Measurements from ENCODE around the gene KLHL42.

GRCh38 chr12:27779416-27779919, 565 bp upstream of the KLHL42 start:
- TF ChIP-seq CTCF (IDR thresholded peaks at IDR 0.05) (no peak), POLR2A (IDR thresholded peaks at IDR 0.05) (no peak)

All from Peyer's patch (tissue), 4 donors.